Type B pancreatic cell (in vitro differentiated cells): Measurements from ENCODE around the gene CRTC2. TPM values are rescaled to one million over a fixed set of nuclear protein-coding genes. Genes with fewer than 3 reads are reported as not detected.
A peak's percentile ranks its signal among the peaks of the same experiment; 100 is the strongest.

ENCODE experiments used
- DNase-seq: peaks from one replicate; pipeline ENCODE4 v3.0.0; 2021; ENCODE audit warnings: mixed read lengths; ENCODE audit not compliant: unreplicated experiment; ENCODE audit errors: extremely low spot score
- H3K27ac Mint-ChIP-seq: 2 replicates; pipeline ENCODE4 v1.8.0; 2021; ENCODE audit warnings: mild to moderate bottlenecking, mixed read lengths
- H3K27me3 Mint-ChIP-seq: 2 replicates; pipeline ENCODE4 v1.8.0; 2021; ENCODE audit warnings: mixed read lengths
- H3K36me3 Mint-ChIP-seq: 2 replicates; pipeline ENCODE4 v1.8.0; 2021; ENCODE audit warnings: mixed read lengths
- H3K4me1 Mint-ChIP-seq: one replicate; pipeline ENCODE4 v1.8.0; 2021; ENCODE audit warnings: mixed read lengths; ENCODE audit not compliant: unreplicated experiment
- H3K4me3 Mint-ChIP-seq: 2 replicates; pipeline ENCODE4 v1.8.0; 2021; ENCODE audit warnings: mild to moderate bottlenecking, mixed read lengths
- H3K9me3 Mint-ChIP-seq: 2 replicates; pipeline ENCODE4 v1.8.0; 2021; ENCODE audit warnings: mixed read lengths
- total RNA-seq: library from RNA; stranded (reverse); gene quantifications from 2 replicates; pipeline ENCODE4 v1.2.1, GENCODE V29; 2021; ENCODE audit warnings: low replicate concordance
- TF ChIP-seq, protein P1 (sequence below): fragments of 200-600 bp; sonication (generic); conservative IDR thresholded peaks from 2 replicates; pipeline ENCODE4 v1.5.0; 2021; ENCODE audit warnings: antibody characterized with exemption, mild to moderate bottlenecking

The CRTC2 gene
- total RNA-seq, 1 donor from 2014 or later: 36.0 TPM

DNA sequence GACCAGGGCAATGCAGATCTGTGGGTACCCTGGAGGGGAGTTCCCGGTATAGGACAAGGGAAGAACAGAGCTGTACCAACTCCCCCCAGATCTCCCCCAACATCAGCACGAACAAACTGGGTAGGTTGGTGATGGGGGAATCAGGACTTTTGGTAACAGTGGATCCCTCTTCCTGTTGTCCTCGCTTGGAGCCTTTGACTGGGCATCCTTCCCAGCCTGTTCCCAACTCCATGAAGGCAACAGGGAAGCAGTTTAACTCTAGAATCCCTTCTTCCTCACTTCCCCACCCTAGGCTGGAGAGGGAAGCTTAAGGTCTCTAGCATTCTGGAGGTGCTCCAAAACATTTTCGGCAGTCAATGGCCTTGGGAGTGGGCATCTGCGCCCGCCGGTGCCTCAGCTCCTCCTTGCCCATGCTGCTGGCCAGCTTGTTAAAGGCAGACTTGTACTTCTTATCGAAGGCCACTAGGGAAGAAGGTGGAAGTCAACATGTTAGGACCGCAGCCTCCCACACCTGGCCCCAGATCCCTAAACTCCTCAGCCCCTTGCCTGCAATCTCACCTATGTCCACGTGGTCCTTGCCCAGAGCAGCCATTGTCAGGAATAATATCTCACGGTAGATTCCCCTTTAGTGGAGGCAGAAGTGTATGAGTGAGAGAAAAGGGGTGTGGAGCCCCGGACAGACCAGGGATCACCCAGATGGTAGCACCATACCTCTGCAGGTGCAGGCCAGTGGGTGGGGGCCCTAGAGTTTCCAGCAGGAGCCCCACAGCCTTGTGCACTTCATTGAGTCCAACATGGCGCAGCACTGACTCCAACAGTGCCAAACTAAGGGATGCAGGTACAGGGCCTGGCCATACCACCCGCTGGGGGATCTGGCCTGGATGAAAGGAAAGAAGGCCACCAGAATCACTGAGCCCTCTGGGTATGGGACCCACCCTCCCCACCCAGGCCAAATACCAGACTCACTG is 28.1 kb downstream of the CRTC2 start:
- no peak overlapping the region for H3K4me3 Mint-ChIP-seq
- H3K9me3 Mint-ChIP-seq: no peaks in the 10 kb centered on the region
- no peak for DNase-seq
- H3K36me3 Mint-ChIP-seq: no peaks in the 10 kb centered on the region
- TF ChIP-seq, protein P1, sequence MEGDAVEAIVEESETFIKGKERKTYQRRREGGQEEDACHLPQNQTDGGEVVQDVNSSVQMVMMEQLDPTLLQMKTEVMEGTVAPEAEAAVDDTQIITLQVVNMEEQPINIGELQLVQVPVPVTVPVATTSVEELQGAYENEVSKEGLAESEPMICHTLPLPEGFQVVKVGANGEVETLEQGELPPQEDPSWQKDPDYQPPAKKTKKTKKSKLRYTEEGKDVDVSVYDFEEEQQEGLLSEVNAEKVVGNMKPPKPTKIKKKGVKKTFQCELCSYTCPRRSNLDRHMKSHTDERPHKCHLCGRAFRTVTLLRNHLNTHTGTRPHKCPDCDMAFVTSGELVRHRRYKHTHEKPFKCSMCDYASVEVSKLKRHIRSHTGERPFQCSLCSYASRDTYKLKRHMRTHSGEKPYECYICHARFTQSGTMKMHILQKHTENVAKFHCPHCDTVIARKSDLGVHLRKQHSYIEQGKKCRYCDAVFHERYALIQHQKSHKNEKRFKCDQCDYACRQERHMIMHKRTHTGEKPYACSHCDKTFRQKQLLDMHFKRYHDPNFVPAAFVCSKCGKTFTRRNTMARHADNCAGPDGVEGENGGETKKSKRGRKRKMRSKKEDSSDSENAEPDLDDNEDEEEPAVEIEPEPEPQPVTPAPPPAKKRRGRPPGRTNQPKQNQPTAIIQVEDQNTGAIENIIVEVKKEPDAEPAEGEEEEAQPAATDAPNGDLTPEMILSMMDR: peak; percentile 19
- H3K27ac Mint-ChIP-seq: no peak overlapping the region
- peaks cover 4% of the 10 kb centered on the region for H3K4me1 Mint-ChIP-seq
- no peaks in the 10 kb centered on the region for H3K27me3 Mint-ChIP-seq

- Mint-ChIP-seq H3K36me3 (no peaks in the 10 kb centered on the region), H3K27me3 (no peaks in the 10 kb centered on the region), H3K4me3 (no peak overlapping the region), H3K4me1 (peaks cover 4% of the 10 kb centered on the region), H3K27ac (no peak overlapping the region), H3K9me3 (no peaks in the 10 kb centered on the region)
- TF ChIP-seq, protein P1: no peak
- no peak for DNase-seq
These were observed 29.0 kb downstream of the CRTC2 start for GRCh38 chr1:153929426-153929825.

DNA sequence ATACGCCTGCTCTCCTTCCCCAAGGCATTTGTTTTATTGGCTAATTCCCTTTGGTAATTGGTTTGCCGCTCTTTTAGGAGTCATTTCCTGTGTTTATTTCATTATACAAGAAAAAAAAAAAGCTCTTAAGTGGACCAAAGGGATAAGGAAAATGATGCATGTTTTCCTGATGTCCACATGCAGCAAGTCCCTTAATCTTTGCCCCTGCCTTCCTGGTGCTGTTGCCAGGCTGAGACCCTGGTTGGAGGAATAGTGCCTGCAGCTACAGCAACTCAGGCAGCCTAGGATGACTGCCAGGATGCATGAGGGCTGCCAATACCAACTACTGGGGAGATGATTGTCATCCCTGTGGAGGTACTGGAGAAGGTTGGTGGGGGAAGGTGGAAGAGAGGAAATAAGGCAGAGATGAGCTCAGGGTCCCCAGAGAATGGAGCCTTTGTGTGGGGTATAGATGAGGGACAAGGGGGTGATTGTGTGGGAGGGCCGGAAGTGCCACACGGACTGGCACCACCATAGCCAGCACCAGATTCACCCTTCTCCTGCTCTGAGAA is 29.5 kb downstream of the CRTC2 start:
- Mint-ChIP-seq H3K9me3 (no peaks in the 10 kb centered on the region), H3K4me3 (no peak overlapping the region), H3K4me1 (peaks cover 4% of the 10 kb centered on the region), H3K27me3 (no peaks in the 10 kb centered on the region), H3K27ac (no peak overlapping the region), H3K36me3 (no peaks in the 10 kb centered on the region)
- TF ChIP-seq, protein P1: no peak
- no peak for DNase-seq

DNA sequence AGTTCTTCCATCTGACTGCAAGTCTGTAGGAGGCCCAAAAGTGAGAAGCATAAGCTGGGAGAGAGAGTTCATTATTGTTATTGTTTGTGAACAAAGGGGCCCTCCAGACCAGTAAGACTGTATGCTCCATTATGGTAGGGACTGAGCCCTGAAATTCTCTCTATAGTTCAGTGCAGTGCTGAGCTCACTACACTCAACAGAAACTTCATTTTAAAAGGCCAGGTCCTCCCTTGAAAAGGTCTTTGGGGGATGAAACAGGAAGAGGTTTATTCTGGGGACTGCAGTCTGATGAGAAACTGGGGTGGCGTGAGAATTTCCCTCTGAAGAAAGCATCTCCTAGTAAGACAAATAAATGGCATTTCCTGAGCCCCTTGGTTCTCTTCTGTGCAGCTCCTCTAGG is 30.2 kb downstream of the CRTC2 start:
- no peak overlapping the region for H3K4me3 Mint-ChIP-seq
- TF ChIP-seq, protein P1: no peak
- H3K4me1 Mint-ChIP-seq: peaks cover 4% of the 10 kb centered on the region

GRCh38 chr1:153926405-153926804 is 32.0 kb downstream of the CRTC2 start:
- no peak overlapping the region for H3K4me3 Mint-ChIP-seq
- peaks cover 3% of the 10 kb centered on the region for H3K27me3 Mint-ChIP-seq
- H3K9me3 Mint-ChIP-seq: no peaks in the 10 kb centered on the region
- no peak overlapping the region for H3K27ac Mint-ChIP-seq
- no peak for DNase-seq
- H3K36me3 Mint-ChIP-seq: no peaks in the 10 kb centered on the region
- H3K4me1 Mint-ChIP-seq: peaks cover 6% of the 10 kb centered on the region
- TF ChIP-seq, protein P1: no peak

More for the DNA sequence above, 30.2 kb downstream of the CRTC2 start:
- H3K9me3 Mint-ChIP-seq: no peaks in the 10 kb centered on the region
- DNase-seq: no peak
- no peaks in the 10 kb centered on the region for H3K36me3 Mint-ChIP-seq
- H3K27ac Mint-ChIP-seq: no peak overlapping the region
- H3K27me3 Mint-ChIP-seq: no peaks in the 10 kb centered on the region
